GM18520 (cell line): ENCODE data around the gene KAT8.
"Not testable (repeated sequence)": the region's sequence is repeated elsewhere in the genome, so short reads cannot be mapped to it uniquely, and the experiment has no call there.

ENCODE experiments used
- ATAC-seq: cut with Tn5 transposase; IDR thresholded peaks from one replicate; pipeline ENCODE4 v1.9.1; 2021; ENCODE audit not compliant: unreplicated experiment

Gene KAT8

DNA sequence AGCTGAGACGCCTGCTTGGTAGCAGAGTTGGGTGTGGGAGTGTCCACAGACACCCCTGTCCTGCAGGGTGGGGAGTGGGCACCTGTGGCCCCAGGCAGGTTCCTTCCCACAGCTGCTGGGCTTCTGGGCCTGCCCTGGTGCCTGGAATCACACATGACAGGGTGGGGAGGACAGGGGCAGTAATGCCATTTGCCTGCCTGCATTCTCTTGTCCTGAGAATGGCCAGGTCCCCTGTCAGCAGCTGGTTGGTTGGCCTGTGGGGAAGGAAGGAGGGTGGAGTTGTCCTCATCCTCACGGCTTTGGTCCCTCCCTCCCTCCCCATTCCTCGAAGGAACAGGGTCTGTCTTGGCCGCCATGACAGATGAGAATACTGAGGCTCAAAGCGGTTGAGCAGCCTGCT lies 33.9 kb upstream of the KAT8 start:
- ATAC-seq, result no peak

DNA sequence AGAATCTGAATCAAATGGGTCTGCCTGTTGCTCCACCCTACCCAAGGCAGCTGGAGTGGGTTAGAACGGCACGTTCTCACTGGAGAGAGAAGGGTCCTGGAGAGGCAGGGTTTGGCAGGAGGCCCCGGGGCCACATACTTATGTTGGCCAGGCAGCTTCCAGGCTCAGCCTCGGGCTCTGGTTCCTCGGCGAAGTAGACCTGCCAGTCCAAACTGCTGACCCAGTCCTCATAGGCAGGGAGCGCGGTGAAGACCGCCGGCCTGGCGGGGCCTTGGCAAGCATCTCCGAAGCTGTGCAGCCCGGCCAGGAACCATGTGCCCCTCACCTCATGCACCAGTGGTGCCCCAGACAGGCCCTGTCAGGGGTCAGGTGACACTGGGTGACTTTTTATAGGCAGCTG lies 33.5 kb upstream of the KAT8 start:
- no peak for ATAC-seq

- no peak for ATAC-seq
Observed at GRCh38 chr16:31084584-31085302, 32.7 kb upstream of the KAT8 start.

DNA sequence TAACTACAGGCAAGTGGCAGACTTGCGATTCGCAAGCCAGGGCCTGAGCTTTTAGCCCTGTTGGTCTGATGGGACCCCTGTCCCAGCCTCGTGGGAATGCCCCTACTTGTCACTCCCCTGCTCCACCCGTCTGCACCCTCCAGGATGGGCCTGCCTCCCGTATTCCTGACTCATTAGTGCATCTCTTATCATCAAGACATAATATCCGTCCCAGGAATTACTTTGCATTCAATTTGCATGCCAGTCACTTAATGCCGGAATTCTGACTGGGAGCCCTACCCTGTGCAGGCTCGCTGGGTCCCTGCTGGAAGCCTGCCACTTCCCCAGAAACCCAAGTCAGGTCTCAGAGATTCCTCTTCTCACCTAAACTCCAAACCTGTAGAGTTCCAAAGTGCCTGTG lies 32.1 kb upstream of the KAT8 start:
- ATAC-seq, result no peak

GRCh38 chr16:31085873-31086628 lies 31.4 kb upstream of the KAT8 start:
- ATAC-seq, result no peak

DNA sequence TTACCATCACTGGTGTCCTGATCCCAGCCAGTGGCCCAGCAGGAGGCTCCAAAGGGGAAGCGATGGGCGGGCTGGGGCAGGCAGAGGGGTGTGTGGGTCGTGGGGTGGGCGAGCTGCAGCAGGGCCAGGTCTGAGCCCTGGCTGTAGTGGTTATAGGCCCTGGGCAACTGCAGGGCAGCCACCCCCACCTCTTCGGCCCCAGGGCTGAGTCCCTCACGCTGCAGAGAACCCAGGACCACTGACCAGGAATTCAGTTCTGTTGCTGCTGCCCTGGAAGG lies 30.9 kb upstream of the KAT8 start:
- no peak for ATAC-seq

DNA sequence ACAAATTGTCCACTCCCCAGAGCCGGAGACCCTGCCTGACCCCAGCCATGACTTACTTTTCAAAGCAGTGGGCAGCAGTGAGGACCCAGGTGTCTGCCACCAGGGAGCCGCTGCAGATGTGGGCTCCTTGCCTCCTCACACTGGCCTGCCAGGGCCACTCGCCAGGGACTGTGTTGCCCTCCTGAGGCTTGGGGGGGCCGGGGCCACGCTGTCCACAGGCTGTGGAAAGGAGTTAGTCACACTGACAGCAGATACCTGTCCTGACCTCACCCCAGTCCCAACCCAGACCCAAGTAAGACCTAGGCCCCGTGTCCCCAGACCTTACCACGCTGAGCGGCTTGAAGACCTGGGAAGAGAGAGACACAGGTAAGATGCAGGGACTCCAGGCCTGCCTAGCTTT lies 30.0 kb upstream of the KAT8 start:
- ATAC-seq, result no peak

- ATAC-seq, result no peak
Observed at GRCh38 chr16:31087971-31088370, 29.5 kb upstream of the KAT8 start.

GRCh38 chr16:31088459-31089183 lies 28.8 kb upstream of the KAT8 start, which contains the start of gene PRSS53:
Gene PRSS53 (minus strand): TSS chr16:31088943. CDS start chr16:31088809, 134 bp downstream.
- ATAC-seq, result no peak

GRCh38 chr16:31089199-31089598 lies 28.3 kb upstream of the KAT8 start:
- no peak for ATAC-seq

GRCh38 chr16:31090540-31090939 lies 26.9 kb upstream of the KAT8 start:
- ATAC-seq, result no peak

DNA sequence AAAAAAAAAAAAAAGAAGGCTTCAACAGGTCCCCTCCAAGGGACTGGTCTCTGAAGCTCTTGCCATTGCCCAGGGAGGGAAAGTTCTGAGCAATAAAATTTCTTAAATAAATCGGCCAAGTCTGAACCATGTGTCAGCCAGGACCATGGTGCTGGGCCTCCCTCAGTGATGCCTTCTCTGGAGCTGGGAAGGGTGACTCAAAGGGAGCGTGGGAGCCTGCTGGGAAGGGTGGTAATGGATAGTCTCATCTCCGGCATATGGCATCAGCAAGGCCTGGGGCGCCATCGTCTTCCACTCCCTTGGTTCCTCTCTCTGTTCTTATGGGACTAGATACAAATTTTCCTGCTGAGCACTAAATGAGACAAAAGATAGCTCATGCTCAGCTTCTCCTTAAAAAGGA lies 25.1 kb upstream of the KAT8 start:
- no peak for ATAC-seq

DNA sequence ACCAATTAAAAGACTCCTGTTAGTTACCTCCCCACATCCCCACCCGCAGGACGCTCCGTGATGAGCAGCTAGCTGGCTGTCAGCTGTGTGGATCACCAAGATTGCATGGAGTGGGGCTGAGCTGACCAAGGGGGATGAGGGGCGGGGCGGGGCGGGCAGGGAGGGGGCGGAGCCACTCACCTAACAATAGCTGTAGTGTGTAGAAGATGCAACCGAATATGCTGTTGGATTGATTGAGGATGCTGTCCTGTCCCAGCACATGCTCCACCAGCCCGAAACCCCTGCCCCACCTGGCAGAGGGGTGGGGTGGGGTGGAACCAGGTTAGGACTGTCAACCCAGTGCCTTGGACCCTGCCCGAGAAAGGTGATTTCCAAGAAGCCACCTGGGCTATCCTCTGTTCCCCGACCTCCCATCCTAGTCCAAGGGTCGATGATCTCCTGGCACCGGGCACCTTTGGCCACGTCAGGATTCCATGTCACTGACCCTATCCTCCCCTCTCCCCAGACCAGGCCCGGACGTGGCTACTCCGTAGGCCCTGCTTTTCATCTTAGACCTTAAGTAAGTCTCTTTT lies 24.2 kb upstream of the KAT8 start:
- no peak for ATAC-seq

GRCh38 chr16:31094088-31094423 lies 23.4 kb upstream of the KAT8 start:
- ATAC-seq, result no peak

- peak; percentile 82 for ATAC-seq
Observed at GRCh38 chr16:31094424-31095120, 22.9 kb upstream of the KAT8 start, which contains the start of gene VKORC1. Gene VKORC1 (minus strand): TSS chr16:31094797. CDS start chr16:31094729, 68 bp downstream.

- ATAC-seq, result no peak
Observed at GRCh38 chr16:31099860-31100638, 17.4 kb upstream of the KAT8 start.

- not testable (repeated sequence) for ATAC-seq
Observed at GRCh38 chr16:31100876-31101641, 16.4 kb upstream of the KAT8 start.

GRCh38 chr16:31105677-31106213 lies 11.7 kb upstream of the KAT8 start:
- ATAC-seq, result no peak
